GM18498 (cell line): ENCODE measurements around the gene DAZ2.
"Not testable (repeated sequence)": the region's sequence is repeated elsewhere in the genome, so short reads cannot be mapped to it uniquely, and the experiment has no call there.

Experiments used
- ATAC-seq: cut with Tn5 transposase; IDR thresholded peaks from one replicate; pipeline ENCODE4 v1.9.1; 2021; ENCODE audit warnings: mild to moderate bottlenecking, moderate library complexity; ENCODE audit not compliant: unreplicated experiment

The DAZ2 gene

GRCh38 chrY:23219233-23219632 is at the start of gene DAZ2:
DAZ2 (plus strand) TSS chrY:23219533; CDS start chrY:23219741, 208 bp downstream.
- not testable (repeated sequence) for ATAC-seq

GRCh38 chrY:23198908-23199307 is 20.4 kb upstream of the DAZ2 start, which contains the start of gene DAZ1:
DAZ1 (minus strand) TSS chrY:23199008; CDS start chrY:23198800, 208 bp downstream.
- not testable (repeated sequence) for ATAC-seq

- ATAC-seq, result not testable (repeated sequence)
Measured at GRCh38 chrY:23207455-23207854, 11.9 kb upstream of the DAZ2 start.

GRCh38 chrY:23209802-23210495 is 9.4 kb upstream of the DAZ2 start:
- ATAC-seq, result not testable (repeated sequence)

GRCh38 chrY:23210681-23211080 is 8.7 kb upstream of the DAZ2 start:
- not testable (repeated sequence) for ATAC-seq
